ENCODE data around the gene C4BPB. TPM values are rescaled to one million over a fixed set of nuclear protein-coding genes. Genes with fewer than 3 reads are reported as not detected.
A peak's percentile ranks its signal among the peaks of the same experiment; 100 is the strongest.

Gene C4BPB
- total RNA-seq, 1 donor from 2014 or later = not detected

GRCh38 chr1:207058878-207059867 is 29.5 kb upstream of the C4BPB start:
- peak; percentile 18 for ATAC-seq
- intact Hi-C loops (cut with micrococcal nuclease) = no loop called here
- no peak for DNase-seq

GRCh38 chr1:207059881-207060280 is 28.8 kb upstream of the C4BPB start:
- no peak for ATAC-seq
- peak; percentile 42 for DNase-seq
- intact Hi-C loops (cut with micrococcal nuclease) = no loop called here

- intact Hi-C loops (cut with micrococcal nuclease) = no loop called here
- ATAC-seq = no peak
These were observed 28.1 kb upstream of the C4BPB start for GRCh38 chr1:207060596-207060995.

GRCh38 chr1:207062058-207062457 is 26.6 kb upstream of the C4BPB start:
- intact Hi-C loops (cut with micrococcal nuclease) = no loop called here
- DNase-seq (no peak), ATAC-seq (no peak)

More at GRCh38 chr1:207060596-207060995, 28.1 kb upstream of the C4BPB start:
- no peak for DNase-seq

GRCh38 chr1:207063014-207063413 is 25.6 kb upstream of the C4BPB start:
- ATAC-seq (no peak), DNase-seq (no peak)
- intact Hi-C loops (cut with micrococcal nuclease) = no loop called here

- peak; percentile 54 for DNase-seq
- peak; percentile 84 for ATAC-seq
- intact Hi-C loops (cut with micrococcal nuclease) = no loop called here
These were observed 24.1 kb upstream of the C4BPB start for GRCh38 chr1:207064561-207064960.

- DNase-seq (no peak), ATAC-seq (no peak)
- intact Hi-C loops (cut with micrococcal nuclease) = no loop called here
These were observed 21.5 kb upstream of the C4BPB start for GRCh38 chr1:207067185-207067584.

- intact Hi-C loops (cut with micrococcal nuclease) = no loop called here
- DNase-seq (no peak), ATAC-seq (no peak)
These were observed 21.0 kb upstream of the C4BPB start for GRCh38 chr1:207067665-207068064.

GRCh38 chr1:207069061-207069460 is 19.6 kb upstream of the C4BPB start:
- peak; percentile 42 for ATAC-seq
- intact Hi-C loops (cut with micrococcal nuclease) = no loop called here
- no peak for DNase-seq

GRCh38 chr1:207069858-207070506 is 18.7 kb upstream of the C4BPB start:
- DNase-seq = peak; percentile 81
- ATAC-seq = peak; percentile 85
- intact Hi-C loops (cut with micrococcal nuclease) = no loop called here

GRCh38 chr1:207070811-207071210 is 17.8 kb upstream of the C4BPB start:
- ATAC-seq (no peak), DNase-seq (no peak)
- intact Hi-C loops (cut with micrococcal nuclease) = no loop called here

- no peak for DNase-seq
- no peak for ATAC-seq
- intact Hi-C loops (cut with micrococcal nuclease) = no loop called here
These were observed 17.2 kb upstream of the C4BPB start for GRCh38 chr1:207071426-207071825.

GRCh38 chr1:207072233-207072632 is 16.4 kb upstream of the C4BPB start:
- intact Hi-C loops (cut with micrococcal nuclease) = no loop called here
- no peak for ATAC-seq
- no peak for DNase-seq

- intact Hi-C loops (cut with micrococcal nuclease) = no loop called here
- DNase-seq (no peak), ATAC-seq (no peak)
These were observed 14.5 kb upstream of the C4BPB start for GRCh38 chr1:207073906-207074820.

GRCh38 chr1:207076181-207076955 is 12.3 kb upstream of the C4BPB start:
- intact Hi-C loops (cut with micrococcal nuclease) = no loop called here
- DNase-seq (no peak), ATAC-seq (peak; percentile 2)

GRCh38 chr1:207077012-207077411 is 11.6 kb upstream of the C4BPB start:
- intact Hi-C loops (cut with micrococcal nuclease) = no loop called here
- DNase-seq = no peak
- peak; percentile 48 for ATAC-seq

- ATAC-seq = peak; percentile 74
- intact Hi-C loops (cut with micrococcal nuclease) = no loop called here
- DNase-seq = no peak
These were observed 10.9 kb upstream of the C4BPB start for GRCh38 chr1:207077470-207078377.

Data from left ventricle myocardium superior (tissue), 1 donor.